ENCODE data around the gene ARHGEF2. TPM values are rescaled to one million over a fixed set of nuclear protein-coding genes. Genes with fewer than 3 reads are reported as not detected.

Gene ARHGEF2
- total and polyA plus RNA-seq, 2 of the 13 experiments (the other 11 are each of a cell fraction or from before 2014, with no cell fraction given) = 16.1 to 32.1 TPM

DNA sequence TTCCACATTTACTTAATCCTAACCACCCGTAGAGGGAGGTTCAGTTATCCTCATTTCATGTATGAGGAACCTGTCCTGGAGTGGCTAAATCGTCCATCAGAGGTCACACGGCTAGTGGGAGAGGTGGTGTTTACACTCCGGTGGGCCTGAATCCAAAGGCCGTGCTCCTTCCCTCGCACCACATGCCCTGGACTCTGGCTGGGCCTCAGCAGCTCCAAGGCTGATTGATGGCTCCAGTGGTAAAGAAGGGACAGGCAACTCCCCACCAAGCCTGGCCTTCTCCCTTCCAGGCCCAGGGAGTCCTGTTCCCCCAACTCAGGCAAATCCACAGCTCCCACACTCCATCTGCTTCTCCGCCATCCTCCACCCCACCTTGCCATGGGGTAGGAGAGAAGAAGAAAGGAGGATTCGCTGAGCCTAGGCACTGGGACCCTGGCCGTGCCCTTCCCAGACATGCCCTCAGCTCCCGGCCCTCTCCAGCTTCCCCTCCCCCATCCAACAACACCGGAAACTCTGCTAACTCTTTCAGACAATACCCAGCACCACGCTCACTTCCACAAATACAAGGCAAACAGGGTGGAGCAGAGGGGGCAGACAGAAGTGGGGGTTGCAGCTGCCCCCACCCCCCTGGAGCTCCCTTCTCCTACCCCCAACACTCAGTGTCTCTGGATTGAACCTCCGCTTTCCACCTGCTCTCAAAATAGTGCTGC lies 10.9 kb downstream of the ARHGEF2 start (continued):
- no peak; the same call in 1 of the 2 replicates for TF ChIP-seq ZNF670 (CRISPR knock-in tag; IDR thresholded peaks at IDR 0.05; ENCODE audit: borderline replicate concordance)
- TF ChIP-seq ELF3 (CRISPR knock-in tag; IDR thresholded peaks at IDR 0.05) = peak; percentile 65
- no peak for TF ChIP-seq HNRNPLL (IDR thresholded peaks at IDR 0.05; ENCODE audit: low read depth, low read length, poor library complexity, severe bottlenecking)
- TF ChIP-seq ARNTL (CRISPR knock-in tag; IDR thresholded peaks at IDR 0.05) = 0 out of 2 replicates have a peak, but pooled peaks have one; percentile 72
- no peak for TF ChIP-seq SNAI1 (CRISPR knock-in tag; IDR thresholded peaks at IDR 0.05; ENCODE audit: borderline replicate concordance)
- TF ChIP-seq SIN3A (IDR thresholded peaks at IDR 0.05; ENCODE audit: borderline replicate concordance, low read depth, low read length) = no peak
- TF ChIP-seq, protein P1, sequence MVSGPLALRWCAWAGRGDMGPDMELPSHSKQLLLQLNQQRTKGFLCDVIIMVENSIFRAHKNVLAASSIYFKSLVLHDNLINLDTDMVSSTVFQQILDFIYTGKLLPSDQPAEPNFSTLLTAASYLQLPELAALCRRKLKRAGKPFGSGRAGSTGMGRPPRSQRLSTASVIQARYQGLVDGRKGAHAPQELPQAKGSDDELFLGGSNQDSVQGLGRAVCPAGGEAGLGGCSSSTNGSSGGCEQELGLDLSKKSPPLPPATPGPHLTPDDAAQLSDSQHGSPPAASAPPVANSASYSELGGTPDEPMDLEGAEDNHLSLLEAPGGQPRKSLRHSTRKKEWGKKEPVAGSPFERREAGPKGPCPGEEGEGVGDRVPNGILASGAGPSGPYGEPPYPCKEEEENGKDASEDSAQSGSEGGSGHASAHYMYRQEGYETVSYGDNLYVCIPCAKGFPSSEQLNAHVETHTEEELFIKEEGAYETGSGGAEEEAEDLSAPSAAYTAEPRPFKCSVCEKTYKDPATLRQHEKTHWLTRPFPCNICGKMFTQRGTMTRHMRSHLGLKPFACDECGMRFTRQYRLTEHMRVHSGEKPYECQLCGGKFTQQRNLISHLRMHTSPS (CRISPR knock-in tag; IDR thresholded peaks at IDR 0.05; ENCODE audit: low read depth) = peak; percentile 80
- TF ChIP-seq, protein P2, sequence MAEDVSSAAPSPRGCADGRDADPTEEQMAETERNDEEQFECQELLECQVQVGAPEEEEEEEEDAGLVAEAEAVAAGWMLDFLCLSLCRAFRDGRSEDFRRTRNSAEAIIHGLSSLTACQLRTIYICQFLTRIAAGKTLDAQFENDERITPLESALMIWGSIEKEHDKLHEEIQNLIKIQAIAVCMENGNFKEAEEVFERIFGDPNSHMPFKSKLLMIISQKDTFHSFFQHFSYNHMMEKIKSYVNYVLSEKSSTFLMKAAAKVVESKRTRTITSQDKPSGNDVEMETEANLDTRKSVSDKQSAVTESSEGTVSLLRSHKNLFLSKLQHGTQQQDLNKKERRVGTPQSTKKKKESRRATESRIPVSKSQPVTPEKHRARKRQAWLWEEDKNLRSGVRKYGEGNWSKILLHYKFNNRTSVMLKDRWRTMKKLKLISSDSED (CRISPR knock-in tag; IDR thresholded peaks at IDR 0.05) = no peak
- TF ChIP-seq HOXA7 (CRISPR knock-in tag; IDR thresholded peaks at IDR 0.05) = no peak
- TF ChIP-seq, protein P3, sequence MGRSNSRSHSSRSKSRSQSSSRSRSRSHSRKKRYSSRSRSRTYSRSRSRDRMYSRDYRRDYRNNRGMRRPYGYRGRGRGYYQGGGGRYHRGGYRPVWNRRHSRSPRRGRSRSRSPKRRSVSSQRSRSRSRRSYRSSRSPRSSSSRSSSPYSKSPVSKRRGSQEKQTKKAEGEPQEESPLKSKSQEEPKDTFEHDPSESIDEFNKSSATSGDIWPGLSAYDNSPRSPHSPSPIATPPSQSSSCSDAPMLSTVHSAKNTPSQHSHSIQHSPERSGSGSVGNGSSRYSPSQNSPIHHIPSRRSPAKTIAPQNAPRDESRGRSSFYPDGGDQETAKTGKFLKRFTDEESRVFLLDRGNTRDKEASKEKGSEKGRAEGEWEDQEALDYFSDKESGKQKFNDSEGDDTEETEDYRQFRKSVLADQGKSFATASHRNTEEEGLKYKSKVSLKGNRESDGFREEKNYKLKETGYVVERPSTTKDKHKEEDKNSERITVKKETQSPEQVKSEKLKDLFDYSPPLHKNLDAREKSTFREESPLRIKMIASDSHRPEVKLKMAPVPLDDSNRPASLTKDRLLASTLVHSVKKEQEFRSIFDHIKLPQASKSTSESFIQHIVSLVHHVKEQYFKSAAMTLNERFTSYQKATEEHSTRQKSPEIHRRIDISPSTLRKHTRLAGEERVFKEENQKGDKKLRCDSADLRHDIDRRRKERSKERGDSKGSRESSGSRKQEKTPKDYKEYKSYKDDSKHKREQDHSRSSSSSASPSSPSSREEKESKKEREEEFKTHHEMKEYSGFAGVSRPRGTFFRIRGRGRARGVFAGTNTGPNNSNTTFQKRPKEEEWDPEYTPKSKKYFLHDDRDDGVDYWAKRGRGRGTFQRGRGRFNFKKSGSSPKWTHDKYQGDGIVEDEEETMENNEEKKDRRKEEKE (IDR thresholded peaks at IDR 0.05) = no peak
- TF ChIP-seq ZNF17 (CRISPR knock-in tag; IDR thresholded peaks at IDR 0.05) = no peak
- TF ChIP-seq ZNF549 (CRISPR knock-in tag; IDR thresholded peaks at IDR 0.05) = no peak
- TF ChIP-seq SRSF9 (IDR thresholded peaks at IDR 0.05; ENCODE audit: borderline replicate concordance, insufficient read depth, low read depth, low read length, poor library complexity, severe bottlenecking) = no peak
- peak; percentile 28 for TF ChIP-seq XRCC5 (optimal IDR thresholded peaks at IDR 0.05; ENCODE audit: low read length)
- TF ChIP-seq TBP (CRISPR knock-in tag; IDR thresholded peaks at IDR 0.05) = no peak
- TF ChIP-seq ZNF224 (CRISPR knock-in tag; IDR thresholded peaks at IDR 0.05) = 0 out of 2 replicates have a peak, but pooled peaks have one; percentile 23
- no peak for TF ChIP-seq AHR (CRISPR knock-in tag; IDR thresholded peaks at IDR 0.05)
- TF ChIP-seq SIX1 (CRISPR knock-in tag; IDR thresholded peaks at IDR 0.05; ENCODE audit: borderline replicate concordance) = 0 out of 2 replicates have a peak, but pooled peaks have one; percentile 25
- TF ChIP-seq, protein P4, sequence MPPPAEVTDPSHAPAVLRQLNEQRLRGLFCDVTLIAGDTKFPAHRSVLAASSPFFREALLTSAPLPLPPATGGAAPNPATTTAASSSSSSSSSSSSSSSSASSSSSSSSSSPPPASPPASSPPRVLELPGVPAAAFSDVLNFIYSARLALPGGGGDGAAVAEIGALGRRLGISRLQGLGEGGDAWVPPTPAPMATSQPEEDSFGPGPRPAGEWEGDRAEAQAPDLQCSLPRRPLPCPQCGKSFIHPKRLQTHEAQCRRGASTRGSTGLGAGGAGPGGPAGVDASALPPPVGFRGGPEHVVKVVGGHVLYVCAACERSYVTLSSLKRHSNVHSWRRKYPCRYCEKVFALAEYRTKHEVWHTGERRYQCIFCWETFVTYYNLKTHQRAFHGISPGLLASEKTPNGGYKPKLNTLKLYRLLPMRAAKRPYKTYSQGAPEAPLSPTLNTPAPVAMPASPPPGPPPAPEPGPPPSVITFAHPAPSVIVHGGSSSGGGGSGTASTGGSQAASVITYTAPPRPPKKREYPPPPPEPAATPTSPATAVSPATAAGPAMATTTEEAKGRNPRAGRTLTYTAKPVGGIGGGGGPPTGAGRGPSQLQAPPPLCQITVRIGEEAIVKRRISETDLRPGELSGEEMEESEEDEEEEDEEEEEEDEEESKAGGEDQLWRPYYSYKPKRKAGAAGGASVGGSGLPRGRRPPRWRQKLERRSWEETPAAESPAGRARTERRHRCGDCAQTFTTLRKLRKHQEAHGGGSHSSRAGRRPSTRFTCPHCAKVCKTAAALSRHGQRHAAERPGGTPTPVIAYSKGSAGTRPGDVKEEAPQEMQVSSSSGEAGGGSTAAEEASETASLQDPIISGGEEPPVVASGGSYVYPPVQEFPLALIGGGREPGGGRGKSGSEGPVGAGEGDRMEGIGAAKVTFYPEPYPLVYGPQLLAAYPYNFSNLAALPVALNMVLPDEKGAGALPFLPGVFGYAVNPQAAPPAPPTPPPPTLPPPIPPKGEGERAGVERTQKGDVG (CRISPR knock-in tag; IDR thresholded peaks at IDR 0.05; ENCODE audit: borderline replicate concordance) = no peak
- TF ChIP-seq TCF12 (IDR thresholded peaks at IDR 0.05) = no peak
- TF ChIP-seq TCF12 (CRISPR knock-in tag; IDR thresholded peaks at IDR 0.05) = peak; percentile 56; the same call in 1 of the 2 replicates

All from HepG2 (cell line).